ENCODE measurements around the gene DYNC2H1. TPM values are rescaled to one million over a fixed set of nuclear protein-coding genes. Genes with fewer than 3 reads are reported as not detected.
A peak's percentile ranks its signal among the peaks of the same experiment; 100 is the strongest.

The DYNC2H1 gene
- total RNA-seq, 1 donor from 2014 or later = 4.7 TPM

- peak; percentile 70 for DNase-seq (ENCODE audit: low spot score)
- intact Hi-C loops (cut with DNase I) = no loop called here
Observed at GRCh38 chr11:103497268-103497667, 388.0 kb downstream of the DYNC2H1 start.

- intact Hi-C loops (cut with DNase I) = no loop called here
- no peak for DNase-seq (ENCODE audit: low spot score)
Observed at GRCh38 chr11:103499710-103500340, 390.6 kb downstream of the DYNC2H1 start.

GRCh38 chr11:103515283-103515682 is 406.1 kb downstream of the DYNC2H1 start:
- no peak for DNase-seq (ENCODE audit: low spot score)
- intact Hi-C loops (cut with DNase I) = no loop called here

GRCh38 chr11:103520792-103521191 is 411.6 kb downstream of the DYNC2H1 start:
- intact Hi-C loops (cut with DNase I) = no loop called here

GRCh38 chr11:103525069-103525468 is 415.8 kb downstream of the DYNC2H1 start:
- no peak for DNase-seq (ENCODE audit: low spot score)
- intact Hi-C loops (cut with DNase I) = no loop called here

More at GRCh38 chr11:103520792-103521191, 411.6 kb downstream of the DYNC2H1 start:
- no peak for DNase-seq (ENCODE audit: low spot score)

- no peak for DNase-seq (ENCODE audit: low spot score)
- intact Hi-C loops (cut with DNase I) = no loop called here
Observed at GRCh38 chr11:103528046-103528445, 418.8 kb downstream of the DYNC2H1 start.

GRCh38 chr11:103528596-103528995 is 419.4 kb downstream of the DYNC2H1 start:
- intact Hi-C loops (cut with DNase I) = no loop called here
- DNase-seq (ENCODE audit: low spot score) = no peak

- no peak for DNase-seq (ENCODE audit: low spot score)
- intact Hi-C loops (cut with DNase I) = no loop called here
Observed at GRCh38 chr11:103529181-103529684, 420.0 kb downstream of the DYNC2H1 start.

Other genes with a start within 250 kb of the DYNC2H1 start
- not detected for gene MMP12, start 234.4 kb upstream of the DYNC2H1 start, total RNA-seq
- gene MMP13, start 153.7 kb upstream of the DYNC2H1 start, total RNA-seq = not detected
- gene DCUN1D5, start 17.3 kb upstream of the DYNC2H1 start, total RNA-seq = 19.9 TPM

Measured in cardiac septum (tissue), 1 donor.